Testis (tissue), 2 donors: Measurements from ENCODE around the gene KRTAP10-9.

ENCODE experiments used
- POLR2A ChIP-seq: fragments of 450-650 bp; IDR thresholded peaks from one replicate; pipeline ENCODE4 v1.6.1; 2017; ENCODE audit warnings: antibody characterized with exemption, mild to moderate bottlenecking, moderate library complexity
- TF ChIP-seq, protein P1 (sequence below), 3 experiments: fragments of 450-650 bp in 2 of 3; fragments of 200-600 bp in 1 of 3; sonication (generic) in 1 of 3; IDR thresholded peaks; one replicate each; pipeline ENCODE4 v1.5.1; 2016 to 2019; ENCODE audit warnings: antibody characterized with exemption in 3 of 3, mild to moderate bottlenecking in 2 of 3, moderate library complexity in 1 of 3

DNA sequence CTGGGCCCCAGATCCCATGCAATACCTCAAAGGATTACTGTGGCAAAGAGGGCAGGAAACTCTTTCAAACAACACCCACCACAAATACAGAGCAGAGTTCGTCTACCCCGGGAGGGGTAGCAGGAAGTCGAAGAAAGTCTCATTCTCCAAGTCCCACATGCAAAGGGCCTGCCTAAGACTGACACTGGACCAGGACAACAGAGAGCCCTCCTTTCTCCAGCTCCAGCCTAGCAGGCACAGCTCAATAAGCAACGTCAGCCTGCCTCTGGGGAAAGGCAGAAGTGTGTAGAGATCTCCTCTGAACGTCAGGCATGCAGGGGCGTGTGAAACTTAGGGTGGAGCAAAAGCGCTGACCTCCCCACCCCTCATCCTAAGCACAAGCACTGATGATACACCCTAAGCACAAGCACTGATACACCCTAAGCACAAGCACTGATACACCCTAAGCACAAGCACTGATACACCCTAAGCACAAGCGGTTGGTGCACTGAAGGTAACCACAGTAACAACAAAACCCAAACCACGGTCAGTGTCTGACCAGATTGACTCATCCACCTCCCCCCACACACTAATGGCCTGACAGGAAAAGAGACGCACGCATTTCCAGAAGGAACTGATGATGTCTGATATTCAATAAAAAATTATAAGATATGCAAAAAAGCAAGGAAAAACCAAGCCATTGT, 32.2 kb downstream of the KRTAP10-9 start:
- TF ChIP-seq, protein P1, sequence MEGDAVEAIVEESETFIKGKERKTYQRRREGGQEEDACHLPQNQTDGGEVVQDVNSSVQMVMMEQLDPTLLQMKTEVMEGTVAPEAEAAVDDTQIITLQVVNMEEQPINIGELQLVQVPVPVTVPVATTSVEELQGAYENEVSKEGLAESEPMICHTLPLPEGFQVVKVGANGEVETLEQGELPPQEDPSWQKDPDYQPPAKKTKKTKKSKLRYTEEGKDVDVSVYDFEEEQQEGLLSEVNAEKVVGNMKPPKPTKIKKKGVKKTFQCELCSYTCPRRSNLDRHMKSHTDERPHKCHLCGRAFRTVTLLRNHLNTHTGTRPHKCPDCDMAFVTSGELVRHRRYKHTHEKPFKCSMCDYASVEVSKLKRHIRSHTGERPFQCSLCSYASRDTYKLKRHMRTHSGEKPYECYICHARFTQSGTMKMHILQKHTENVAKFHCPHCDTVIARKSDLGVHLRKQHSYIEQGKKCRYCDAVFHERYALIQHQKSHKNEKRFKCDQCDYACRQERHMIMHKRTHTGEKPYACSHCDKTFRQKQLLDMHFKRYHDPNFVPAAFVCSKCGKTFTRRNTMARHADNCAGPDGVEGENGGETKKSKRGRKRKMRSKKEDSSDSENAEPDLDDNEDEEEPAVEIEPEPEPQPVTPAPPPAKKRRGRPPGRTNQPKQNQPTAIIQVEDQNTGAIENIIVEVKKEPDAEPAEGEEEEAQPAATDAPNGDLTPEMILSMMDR (IDR thresholded peaks at IDR 0.05): no peak
- TF ChIP-seq POLR2A: no peak
